Measurements from ENCODE around the gene ADCY9. TPM values are rescaled to one million over a fixed set of nuclear protein-coding genes. Genes with fewer than 3 reads are reported as not detected.

ADCY9 gene
- total RNA-seq, 1 experiment from 2014 or later, result 4.7 TPM

DNA sequence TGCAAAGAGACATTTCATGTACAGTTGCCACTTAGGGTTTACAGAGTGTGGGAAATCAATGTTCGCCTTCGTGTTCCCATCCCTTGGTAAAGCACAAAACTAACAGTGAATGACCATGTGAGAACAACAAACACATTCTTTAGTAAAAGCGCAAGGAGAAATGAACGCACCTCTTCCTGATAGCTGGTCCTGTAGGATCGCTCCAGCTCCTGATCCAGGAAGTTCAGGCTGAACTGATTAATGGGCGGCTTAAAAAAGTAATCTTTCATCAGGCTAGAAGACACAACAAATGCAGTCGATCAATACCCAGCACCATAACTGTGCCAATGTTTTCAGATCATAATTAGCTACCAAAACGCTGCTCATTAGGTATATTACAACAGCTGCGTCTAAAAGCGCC lies 127.4 kb downstream of the ADCY9 start:
- Histone ChIP-seq H3T11ph (ENCODE audit: low read length) (no peak overlapping the region), H3K14ac (ENCODE audit: insufficient read depth, low read length) (no peak overlapping the region), H3K56ac (ENCODE audit: insufficient read length, low read depth, low read length) (no peak overlapping the region), H4K5ac (ENCODE audit: insufficient read length, low read depth, low read length) (no peak overlapping the region), H2BK120ac (ENCODE audit: low read depth, low read length, poor library complexity, severe bottlenecking) (no peak overlapping the region), H2AFZ (ENCODE audit: low read length) (no peak overlapping the region), H3K27me3 (ENCODE audit: insufficient read depth, low read length) (no peaks in the 10 kb centered on the region), H3K4me1 (ENCODE audit: insufficient read depth, low read length) (no peaks in the 10 kb centered on the region), H3K79me1 (ENCODE audit: insufficient read depth, low read depth, low read length, poor library complexity, severe bottlenecking) (no peaks in the 10 kb centered on the region), H3K4me2 (ENCODE audit: insufficient read depth, insufficient read length, low read length) (no peak overlapping the region), H4K8ac (replicated peaks; ENCODE audit: insufficient read length, low read depth, low read length) (no peak overlapping the region), H3K79me2 (ENCODE audit: insufficient read depth, low read length) (no peaks in the 10 kb centered on the region), H3K4ac (ENCODE audit: low read depth, low read length) (no peak overlapping the region), H3K18ac (ENCODE audit: insufficient read length, low read depth, low read length) (no peak overlapping the region), H2BK5ac (ENCODE audit: insufficient read length, low read length) (no peak overlapping the region), H3K9ac (ENCODE audit: extremely low read depth, insufficient read length, low read length) (no peak overlapping the region), H4K91ac (ENCODE audit: insufficient read length, low read depth, low read length) (no peak overlapping the region), H2BK15ac (ENCODE audit: low read depth, low read length) (no peak overlapping the region), H3K9me3 (ENCODE audit: control insufficient read depth, low read depth, low read length) (no peaks in the 10 kb centered on the region), H3K23ac (ENCODE audit: insufficient read length, low read depth, low read length) (no peak overlapping the region), H2BK12ac (ENCODE audit: insufficient read length, low read depth, low read length) (no peak overlapping the region), H3K23me2 (ENCODE audit: insufficient read length, low read depth, low read length, poor library complexity, severe bottlenecking) (no peaks in the 10 kb centered on the region), H3K27ac (ENCODE audit: insufficient read length, low read depth, low read length) (no peak overlapping the region), H2AK5ac (ENCODE audit: insufficient read length, low read length) (no peak overlapping the region), H4K20me1 (ENCODE audit: control insufficient read depth, insufficient read depth, insufficient read length) (no peaks in the 10 kb centered on the region), H2BK20ac (ENCODE audit: low read depth, low read length, poor library complexity, severe bottlenecking) (no peak overlapping the region)
- Mint-ChIP-seq H3K36me3 (ENCODE audit: insufficient read depth in 1 of 3, low read depth in 3 of 3) (no peaks in the 10 kb centered on the region), H3K27ac (peak overlapping the region in 1 of 3 experiments; percentile 44; a peak in 1 of 7 replicates), H3K9me3 (no peaks in the 10 kb centered on the region), H3K4me1 (peaks cover 3 to 7% of the 10 kb centered on the region in 2 experiments; a peak in 3 of 4 replicates), H3K27me3 (ENCODE audit: low read depth) (peaks cover 1% of the 10 kb centered on the region; the same call in 1 of the 2 replicates), H3K4me3 (no peak overlapping the region)
- TF ChIP-seq, protein P1, sequence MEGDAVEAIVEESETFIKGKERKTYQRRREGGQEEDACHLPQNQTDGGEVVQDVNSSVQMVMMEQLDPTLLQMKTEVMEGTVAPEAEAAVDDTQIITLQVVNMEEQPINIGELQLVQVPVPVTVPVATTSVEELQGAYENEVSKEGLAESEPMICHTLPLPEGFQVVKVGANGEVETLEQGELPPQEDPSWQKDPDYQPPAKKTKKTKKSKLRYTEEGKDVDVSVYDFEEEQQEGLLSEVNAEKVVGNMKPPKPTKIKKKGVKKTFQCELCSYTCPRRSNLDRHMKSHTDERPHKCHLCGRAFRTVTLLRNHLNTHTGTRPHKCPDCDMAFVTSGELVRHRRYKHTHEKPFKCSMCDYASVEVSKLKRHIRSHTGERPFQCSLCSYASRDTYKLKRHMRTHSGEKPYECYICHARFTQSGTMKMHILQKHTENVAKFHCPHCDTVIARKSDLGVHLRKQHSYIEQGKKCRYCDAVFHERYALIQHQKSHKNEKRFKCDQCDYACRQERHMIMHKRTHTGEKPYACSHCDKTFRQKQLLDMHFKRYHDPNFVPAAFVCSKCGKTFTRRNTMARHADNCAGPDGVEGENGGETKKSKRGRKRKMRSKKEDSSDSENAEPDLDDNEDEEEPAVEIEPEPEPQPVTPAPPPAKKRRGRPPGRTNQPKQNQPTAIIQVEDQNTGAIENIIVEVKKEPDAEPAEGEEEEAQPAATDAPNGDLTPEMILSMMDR (conservative IDR thresholded peaks at IDR 0.05), result no peak
- DNase-seq, result no peak
- no CpG with 5 or more reads among the region's 10 CpGs for WGBS (ENCODE audit: extremely low coverage, insufficient read length, low lambda C conversion rate)

Measured in H9 (cell line).